Neural cell (in vitro differentiated cells): ENCODE data around the gene PILRA. TPM values are rescaled to one million over a fixed set of nuclear protein-coding genes. Genes with fewer than 3 reads are reported as not detected.

ENCODE experiments used
- H2AFZ ChIP-seq: fragments of 200-600, 300-800 bp; sonication (generic), shearing (Covaris generic); 2 replicates; pipeline ENCODE4 v1.6.0; 2014; ENCODE audit warnings: low read depth, mild to moderate bottlenecking, antibody characterized with exemption, low read length, moderate library complexity
- H3F3A ChIP-seq: fragments of 200-600 bp; shearing (Covaris generic); 2 replicates; pipeline ENCODE4 v1.6.1; 2016; ENCODE audit warnings: mild to moderate bottlenecking, moderate library complexity, mixed read lengths, antibody characterized with exemption, low read length; ENCODE audit not compliant: insufficient read depth, poor library complexity, severe bottlenecking
- H3K27ac ChIP-seq: fragments of 200-600, 300-800 bp; sonication (generic), shearing (Covaris generic); 2 replicates; pipeline ENCODE4 v1.5.1; 2014; ENCODE audit warnings: mild to moderate bottlenecking, low read length, moderate library complexity
- H3K27me3 ChIP-seq: fragments of 300-800, 200-600 bp; sonication (generic), shearing (Covaris generic); 2 replicates; pipeline ENCODE4 v1.6.0; 2014; ENCODE audit warnings: mild to moderate bottlenecking, low read depth, low read length, moderate library complexity; ENCODE audit not compliant: insufficient read depth
- H3K36me3 ChIP-seq: fragments of 300-800, 200-600 bp; sonication (generic), shearing (Covaris generic); 2 replicates; pipeline ENCODE4 v1.5.1; 2014; ENCODE audit warnings: mild to moderate bottlenecking, antibody characterized with exemption, low read length, moderate library complexity; ENCODE audit not compliant: insufficient read depth
- H3K4me2 ChIP-seq: fragments of 300-800, 200-600 bp; sonication (generic), shearing (Covaris generic); 2 replicates; pipeline ENCODE4 v1.6.0; 2014; ENCODE audit warnings: mild to moderate bottlenecking, low read length
- H3K4me3 ChIP-seq: fragments of 300-800, 200-600 bp; sonication (generic), shearing (Covaris generic); 2 replicates; pipeline ENCODE4 v1.5.1; 2014; ENCODE audit warnings: mild to moderate bottlenecking, low read length, moderate library complexity
- H3K79me2 ChIP-seq: fragments of 200-600 bp; shearing (Covaris generic); replicated peaks from 2 replicates; pipeline ENCODE4 v1.6.0; 2014; ENCODE audit warnings: mild to moderate bottlenecking, low read length, moderate library complexity; ENCODE audit not compliant: insufficient read depth
- H3K9ac ChIP-seq: fragments of 300-800, 200-600 bp; sonication (generic), shearing (Covaris generic); 2 replicates; pipeline ENCODE4 v1.6.1; 2016; ENCODE audit warnings: mild to moderate bottlenecking, low read length, mixed read lengths
- H3K9me2 ChIP-seq: fragments of 200-600 bp; shearing (Covaris generic); 2 replicates; pipeline ENCODE4 v1.6.1; 2016; ENCODE audit warnings: mild to moderate bottlenecking, low read length, mixed read lengths; ENCODE audit not compliant: insufficient read depth
- H3K9me3 ChIP-seq: fragments of 200-600, 300-800 bp; sonication (generic), shearing (Covaris generic); 2 replicates; pipeline ENCODE4 v1.6.1; 2016; ENCODE audit warnings: mild to moderate bottlenecking, mixed run types, low read length, moderate library complexity, mixed read lengths
- H4K20me1 ChIP-seq: fragments of 200-600 bp; shearing (Covaris generic); 2 replicates; pipeline ENCODE4 v1.6.1; 2016; ENCODE audit warnings: mild to moderate bottlenecking, mixed run types; ENCODE audit not compliant: insufficient read depth
- EP300 ChIP-seq: fragments of 450-650 bp; conservative IDR thresholded peaks from 2 replicates; pipeline ENCODE4 v1.6.1; 2014; ENCODE audit warnings: antibody characterized with exemption, mild to moderate bottlenecking, moderate library complexity; ENCODE audit not compliant: poor library complexity, severe bottlenecking
- EZH2 ChIP-seq: fragments of 200-600, 300-800 bp; shearing (Covaris generic), sonication (generic); IDR thresholded peaks from 2 replicates; pipeline ENCODE4 v1.6.1; 2014; ENCODE audit warnings: antibody characterized with exemption, low read length, borderline replicate concordance, mild to moderate bottlenecking; ENCODE audit not compliant: insufficient read depth, poor library complexity, severe bottlenecking
- MXI1 ChIP-seq: fragments of 450-650 bp; conservative IDR thresholded peaks from 2 replicates; pipeline ENCODE4 v1.6.1; 2014; ENCODE audit warnings: antibody characterized with exemption, mild to moderate bottlenecking; ENCODE audit not compliant: poor library complexity, severe bottlenecking
- POLR2AphosphoS5 ChIP-seq: IDR thresholded peaks from 2 replicates; pipeline ENCODE4 v1.6.1; 2012
- RAD21 ChIP-seq: fragments of 450-650 bp; conservative IDR thresholded peaks from 2 replicates; pipeline ENCODE4 v1.6.1; 2014; ENCODE audit warnings: antibody characterized with exemption, mild to moderate bottlenecking, moderate library complexity
- SMC3 ChIP-seq: fragments of 450-650 bp; conservative IDR thresholded peaks from 2 replicates; pipeline ENCODE4 v1.6.1; 2014; ENCODE audit warnings: antibody characterized with exemption, mild to moderate bottlenecking, moderate library complexity; ENCODE audit not compliant: poor library complexity
- TAF1 ChIP-seq: IDR thresholded peaks from 2 replicates; pipeline ENCODE4 v1.6.1; 2012; ENCODE audit warnings: low read depth
- polyA plus RNA-seq: library from polyadenylated mRNA; depleted of rRNA; stranded (reverse); fragments of >200 nt; gene quantifications from 2 replicates; pipeline ENCODE4 v1.2.3, GENCODE V29; 2014
- TF ChIP-seq, protein P1 (sequence below): IDR thresholded peaks from 2 replicates; pipeline ENCODE4 v1.6.1; 2012; ENCODE audit warnings: borderline replicate concordance
- TF ChIP-seq, protein P2 (sequence below): fragments of 450-650 bp; IDR thresholded peaks from 2 replicates; pipeline ENCODE4 v1.5.1; 2014; ENCODE audit warnings: antibody characterized with exemption, mild to moderate bottlenecking, moderate library complexity; ENCODE audit not compliant: poor library complexity, severe bottlenecking

PILRA gene
- polyA plus RNA-seq, 1 donor from 2014 or later = 23.7 TPM

DNA sequence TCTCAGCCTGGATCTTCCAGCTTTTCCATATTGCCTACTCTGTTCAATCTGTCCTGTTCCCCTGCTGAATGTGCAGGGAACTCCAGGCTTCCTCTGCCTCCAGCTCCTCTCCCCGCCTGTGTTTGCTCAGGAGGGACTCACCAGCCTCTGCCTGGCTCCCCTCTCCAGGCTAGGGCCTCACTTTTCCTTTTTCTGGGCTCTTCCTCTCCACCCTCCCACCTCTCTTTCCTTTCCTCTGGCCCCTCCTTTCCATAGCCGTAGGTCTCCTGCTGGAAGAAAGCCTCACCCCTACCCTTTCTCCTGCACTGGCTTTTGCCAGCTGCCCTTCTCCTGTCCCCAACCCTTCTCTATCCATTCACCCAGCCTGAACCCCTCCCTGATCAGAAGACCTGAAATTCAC lies 25.0 kb downstream of the PILRA start:
- no peak overlapping the region for H3K27ac ChIP-seq
- H3K9me3 ChIP-seq = no peaks in the 10 kb centered on the region
- TF ChIP-seq, protein P1, sequence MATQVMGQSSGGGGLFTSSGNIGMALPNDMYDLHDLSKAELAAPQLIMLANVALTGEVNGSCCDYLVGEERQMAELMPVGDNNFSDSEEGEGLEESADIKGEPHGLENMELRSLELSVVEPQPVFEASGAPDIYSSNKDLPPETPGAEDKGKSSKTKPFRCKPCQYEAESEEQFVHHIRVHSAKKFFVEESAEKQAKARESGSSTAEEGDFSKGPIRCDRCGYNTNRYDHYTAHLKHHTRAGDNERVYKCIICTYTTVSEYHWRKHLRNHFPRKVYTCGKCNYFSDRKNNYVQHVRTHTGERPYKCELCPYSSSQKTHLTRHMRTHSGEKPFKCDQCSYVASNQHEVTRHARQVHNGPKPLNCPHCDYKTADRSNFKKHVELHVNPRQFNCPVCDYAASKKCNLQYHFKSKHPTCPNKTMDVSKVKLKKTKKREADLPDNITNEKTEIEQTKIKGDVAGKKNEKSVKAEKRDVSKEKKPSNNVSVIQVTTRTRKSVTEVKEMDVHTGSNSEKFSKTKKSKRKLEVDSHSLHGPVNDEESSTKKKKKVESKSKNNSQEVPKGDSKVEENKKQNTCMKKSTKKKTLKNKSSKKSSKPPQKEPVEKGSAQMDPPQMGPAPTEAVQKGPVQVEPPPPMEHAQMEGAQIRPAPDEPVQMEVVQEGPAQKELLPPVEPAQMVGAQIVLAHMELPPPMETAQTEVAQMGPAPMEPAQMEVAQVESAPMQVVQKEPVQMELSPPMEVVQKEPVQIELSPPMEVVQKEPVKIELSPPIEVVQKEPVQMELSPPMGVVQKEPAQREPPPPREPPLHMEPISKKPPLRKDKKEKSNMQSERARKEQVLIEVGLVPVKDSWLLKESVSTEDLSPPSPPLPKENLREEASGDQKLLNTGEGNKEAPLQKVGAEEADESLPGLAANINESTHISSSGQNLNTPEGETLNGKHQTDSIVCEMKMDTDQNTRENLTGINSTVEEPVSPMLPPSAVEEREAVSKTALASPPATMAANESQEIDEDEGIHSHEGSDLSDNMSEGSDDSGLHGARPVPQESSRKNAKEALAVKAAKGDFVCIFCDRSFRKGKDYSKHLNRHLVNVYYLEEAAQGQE = no peak
- TF ChIP-seq RAD21 (no peak), POLR2AphosphoS5 (no peak), MXI1 (no peak), TAF1 (no peak), SMC3 (no peak), EZH2 (no peak), EP300 (no peak)
- TF ChIP-seq, protein P2, sequence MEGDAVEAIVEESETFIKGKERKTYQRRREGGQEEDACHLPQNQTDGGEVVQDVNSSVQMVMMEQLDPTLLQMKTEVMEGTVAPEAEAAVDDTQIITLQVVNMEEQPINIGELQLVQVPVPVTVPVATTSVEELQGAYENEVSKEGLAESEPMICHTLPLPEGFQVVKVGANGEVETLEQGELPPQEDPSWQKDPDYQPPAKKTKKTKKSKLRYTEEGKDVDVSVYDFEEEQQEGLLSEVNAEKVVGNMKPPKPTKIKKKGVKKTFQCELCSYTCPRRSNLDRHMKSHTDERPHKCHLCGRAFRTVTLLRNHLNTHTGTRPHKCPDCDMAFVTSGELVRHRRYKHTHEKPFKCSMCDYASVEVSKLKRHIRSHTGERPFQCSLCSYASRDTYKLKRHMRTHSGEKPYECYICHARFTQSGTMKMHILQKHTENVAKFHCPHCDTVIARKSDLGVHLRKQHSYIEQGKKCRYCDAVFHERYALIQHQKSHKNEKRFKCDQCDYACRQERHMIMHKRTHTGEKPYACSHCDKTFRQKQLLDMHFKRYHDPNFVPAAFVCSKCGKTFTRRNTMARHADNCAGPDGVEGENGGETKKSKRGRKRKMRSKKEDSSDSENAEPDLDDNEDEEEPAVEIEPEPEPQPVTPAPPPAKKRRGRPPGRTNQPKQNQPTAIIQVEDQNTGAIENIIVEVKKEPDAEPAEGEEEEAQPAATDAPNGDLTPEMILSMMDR = no peak
- no peaks in the 10 kb centered on the region for H3K27me3 ChIP-seq
- H3K4me2 ChIP-seq = no peak overlapping the region
- H4K20me1 ChIP-seq = no peaks in the 10 kb centered on the region
- H3K79me2 ChIP-seq = no peaks in the 10 kb centered on the region
- H3K36me3 ChIP-seq = no peaks in the 10 kb centered on the region
- no peak overlapping the region for H3K9ac ChIP-seq
- H2AFZ ChIP-seq = no peak overlapping the region
- H3K9me2 ChIP-seq = no peaks in the 10 kb centered on the region
- H3F3A ChIP-seq = no peaks in the 10 kb centered on the region
- H3K4me3 ChIP-seq = no peak overlapping the region

DNA sequence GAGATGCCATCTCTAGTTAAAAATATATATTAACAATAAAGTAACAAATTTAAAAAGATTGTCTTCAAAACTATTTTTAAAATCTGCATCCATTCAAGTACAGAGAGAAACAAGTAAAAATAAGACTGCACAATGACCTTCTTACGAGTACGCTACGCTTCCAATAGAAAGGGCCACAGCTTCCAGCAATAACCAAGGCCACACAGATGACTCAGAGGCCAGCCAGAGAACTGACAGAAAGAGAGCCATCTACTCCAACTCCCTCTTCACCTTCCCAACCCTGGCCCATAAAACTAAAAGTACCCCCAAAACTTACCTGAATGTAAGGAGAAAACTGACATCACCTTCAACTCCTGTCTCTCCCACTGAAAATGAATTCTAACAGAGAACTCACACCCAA lies 26.8 kb downstream of the PILRA start:
- Histone ChIP-seq H3F3A (no peaks in the 10 kb centered on the region), H3K27me3 (no peaks in the 10 kb centered on the region), H4K20me1 (no peaks in the 10 kb centered on the region), H3K4me3 (no peak overlapping the region), H3K9me3 (no peaks in the 10 kb centered on the region), H3K9ac (no peak overlapping the region), H3K27ac (no peak overlapping the region), H2AFZ (no peak overlapping the region), H3K79me2 (no peaks in the 10 kb centered on the region), H3K36me3 (no peaks in the 10 kb centered on the region), H3K9me2 (no peaks in the 10 kb centered on the region), H3K4me2 (no peak overlapping the region)
- TF ChIP-seq SMC3 (no peak), EP300 (no peak), EZH2 (no peak)

DNA sequence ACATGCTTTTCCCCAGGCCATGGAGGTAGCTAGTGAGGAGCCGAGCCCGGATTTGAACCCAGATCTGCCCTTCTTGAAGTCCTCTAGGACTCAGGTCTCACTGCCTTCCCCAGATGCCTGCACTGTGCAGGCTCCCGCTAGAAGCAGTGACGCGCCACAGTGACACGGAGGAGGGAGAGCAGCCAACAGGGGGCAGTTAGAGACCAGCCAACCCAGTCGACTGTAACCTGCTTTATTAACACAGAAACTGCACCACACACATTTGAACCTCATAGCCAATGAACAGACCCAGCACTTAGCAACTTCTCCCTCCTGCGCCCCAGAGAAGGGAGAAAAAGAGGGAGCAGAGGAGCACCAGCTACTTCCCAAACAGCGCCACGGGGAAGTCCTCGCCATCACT lies 27.4 kb downstream of the PILRA start:
- Histone ChIP-seq H3K27ac (no peak overlapping the region), H3K4me3 (no peak overlapping the region), H2AFZ (no peak overlapping the region)

More for the DNA sequence above, 27.4 kb downstream of the PILRA start:
- Histone ChIP-seq H3K9me3 (no peaks in the 10 kb centered on the region), H3K27me3 (no peaks in the 10 kb centered on the region), H3K9ac (no peak overlapping the region), H3K79me2 (no peaks in the 10 kb centered on the region), H3F3A (no peaks in the 10 kb centered on the region), H3K9me2 (no peaks in the 10 kb centered on the region), H3K36me3 (no peaks in the 10 kb centered on the region), H4K20me1 (no peaks in the 10 kb centered on the region), H3K4me2 (no peak overlapping the region)
- TF ChIP-seq RAD21 (peak; percentile 32), SMC3 (no peak), POLR2AphosphoS5 (no peak)
- TF ChIP-seq, protein P2 = peak; percentile 36
